DOHH2 (cell line): ENCODE measurements around the gene EXOSC7.

Source experiments
- CTCF ChIP-seq: fragments of 200-600 bp; sonication (generic); IDR thresholded peaks from one replicate; pipeline ENCODE4 v1.5.1; 2014; ENCODE audit warnings: antibody characterized with exemption, mild to moderate bottlenecking, low read depth, low read length; ENCODE audit not compliant: poor library complexity, severe bottlenecking
- EZH2phosphoT487 ChIP-seq: fragments of 200-600 bp; sonication (generic); IDR thresholded peaks from 2 replicates; pipeline ENCODE4 v1.6.1; 2017; ENCODE audit warnings: borderline replicate concordance, mild to moderate bottlenecking, antibody characterized with exemption, low read length, moderate library complexity, mixed read lengths

DNA sequence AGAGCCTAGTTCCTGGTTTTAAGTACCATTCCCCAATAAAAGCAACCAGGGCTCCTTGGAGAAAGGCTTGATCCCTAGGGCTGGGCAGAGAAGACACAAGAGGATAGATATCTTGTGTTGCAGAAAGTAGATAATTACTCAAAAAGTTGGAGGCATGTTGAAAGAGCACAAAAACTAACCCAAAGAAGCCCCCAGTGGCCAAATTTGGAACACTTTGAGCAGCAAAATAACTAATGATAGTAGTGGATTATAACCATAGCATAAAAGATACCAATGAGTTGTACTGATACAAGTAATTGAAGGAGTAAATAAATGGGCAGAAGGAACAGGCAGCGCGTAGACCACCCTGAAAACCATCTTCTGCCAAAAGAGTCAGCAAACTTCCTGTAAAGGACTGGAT is 12.0 kb downstream of the EXOSC7 start:
- TF ChIP-seq CTCF (peak; percentile 62), EZH2phosphoT487 (no peak)
